ENCODE measurements around the gene SPRYD4. TPM values are rescaled to one million over a fixed set of nuclear protein-coding genes. Genes with fewer than 3 reads are reported as not detected.

SPRYD4 gene
- polyA plus RNA-seq, 4 donors = 1.4 to 4.7 (median 2.6) TPM

GRCh38 chr12:56520506-56520905 is 52.1 kb downstream of the SPRYD4 start:
- FAIRE-seq (no peak), DNase-seq (no peak)
- Histone ChIP-seq H3K4me3 (ENCODE audit: low read depth in 1 of 3, low read length in 3 of 3) (no peak overlapping the region), H3K27me3 (ENCODE audit: control insufficient read depth in 3 of 3, insufficient read depth in 3 of 3, low read length in 3 of 3) (no peaks in the 10 kb centered on the region), H3K4me1 (ENCODE audit: control insufficient read depth in 3 of 3, insufficient read depth in 2 of 3, low read depth in 1 of 3, low read length in 2 of 3) (peaks cover 0 to 3% (median 0%) of the 10 kb centered on the region in 3 donors), H3K9me3 (ENCODE audit: control insufficient read depth in 2 of 2, insufficient read depth in 1 of 2, low read depth in 1 of 2, low read length in 1 of 2) (no peaks in the 10 kb centered on the region), H3K36me3 (ENCODE audit: control insufficient read depth in 3 of 3, insufficient read depth in 2 of 3, low read depth in 1 of 3, low read length in 3 of 3) (peaks cover 0 to 5% (median 0%) of the 10 kb centered on the region in 3 donors), H3K27ac (ENCODE audit: low read depth in 1 of 3, low read length in 2 of 3) (peak overlapping the region in 2 of 3 donors; percentile 88 to 97)
- WGBS, 3 donors = 55 to 76% (median 67%) methylated on average over 1 of the region's 1 CpG

GRCh38 chr12:56521209-56521589 is 52.8 kb downstream of the SPRYD4 start:
- FAIRE-seq = no peak
- Histone ChIP-seq H3K9me3 (ENCODE audit: control insufficient read depth in 2 of 2, insufficient read depth in 1 of 2, low read depth in 1 of 2, low read length in 1 of 2) (no peaks in the 10 kb centered on the region), H3K4me1 (ENCODE audit: control insufficient read depth in 3 of 3, insufficient read depth in 2 of 3, low read depth in 1 of 3, low read length in 2 of 3) (peaks cover 0 to 3% (median 0%) of the 10 kb centered on the region in 3 donors), H3K27me3 (ENCODE audit: control insufficient read depth in 3 of 3, insufficient read depth in 3 of 3, low read length in 3 of 3) (no peaks in the 10 kb centered on the region), H3K4me3 (ENCODE audit: low read depth in 1 of 3, low read length in 3 of 3) (peak overlapping the region in 2 of 3 donors; percentile 54 to 77), H3K27ac (ENCODE audit: low read depth in 1 of 3, low read length in 2 of 3) (peak overlapping the region; percentile 41 to 97 (median 88)), H3K36me3 (ENCODE audit: control insufficient read depth in 3 of 3, insufficient read depth in 2 of 3, low read depth in 1 of 3, low read length in 3 of 3) (peaks cover 0 to 5% (median 0%) of the 10 kb centered on the region in 3 donors)
- DNase-seq = no peak
- 46 to 48% (median 47%) methylated on average over 7 to 8 of the region's 8 CpGs for WGBS, 3 donors

- H3K27me3 ChIP-seq (ENCODE audit: control insufficient read depth in 3 of 3, insufficient read depth in 3 of 3, low read length in 3 of 3) = no peaks in the 10 kb centered on the region
- peak within 1 kb of the TSS; percentile 45 to 77 (median 54) for H3K4me3 ChIP-seq (ENCODE audit: low read depth in 1 of 3, low read length in 3 of 3)
- H3K9me3 ChIP-seq (ENCODE audit: control insufficient read depth in 2 of 2, insufficient read depth in 1 of 2, low read depth in 1 of 2, low read length in 1 of 2) = no peaks in the 10 kb centered on the region
- H3K4me1 ChIP-seq (ENCODE audit: control insufficient read depth in 3 of 3, insufficient read depth in 2 of 3, low read depth in 1 of 3, low read length in 2 of 3) = peaks cover 0 to 3% (median 0%) of the 10 kb centered on the region in 3 donors
- H3K27ac ChIP-seq (ENCODE audit: low read depth in 1 of 3, low read length in 2 of 3) = peak within 1 kb of the TSS; percentile 54 to 97 (median 92)
- FAIRE-seq = no peak
- DNase-seq = peak; percentile 75 to 87
- 0 to 3% (median 2%) methylated on average over 14 to 15 of the region's 15 CpGs for WGBS, 3 donors
- H3K36me3 ChIP-seq (ENCODE audit: control insufficient read depth in 3 of 3, insufficient read depth in 2 of 3, low read depth in 1 of 3, low read length in 3 of 3) = peaks cover 0 to 5% (median 0%) of the 10 kb centered on the region in 3 donors
Observed at GRCh38 chr12:56521590-56522371, 53.4 kb downstream of the SPRYD4 start, which contains the start of gene RBMS2. Gene RBMS2, plus strand, starts transcription at chr12:56521820. Its CDS starts 204 bp downstream, at chr12:56522024.

GRCh38 chr12:56522411-56523193 is 54.2 kb downstream of the SPRYD4 start:
- FAIRE-seq = no peak

GRCh38 chr12:56528846-56529245 is 60.5 kb downstream of the SPRYD4 start:
- Histone ChIP-seq H3K27me3 (ENCODE audit: control insufficient read depth in 3 of 3, insufficient read depth in 3 of 3, low read length in 3 of 3) (no peaks in the 10 kb centered on the region), H3K27ac (ENCODE audit: low read depth in 1 of 3, low read length in 2 of 3) (no peak overlapping the region), H3K4me1 (ENCODE audit: control insufficient read depth in 3 of 3, insufficient read depth in 2 of 3, low read depth in 1 of 3, low read length in 2 of 3) (peaks cover 0 to 11% (median 3%) of the 10 kb centered on the region in 3 donors), H3K9me3 (ENCODE audit: control insufficient read depth in 2 of 2, insufficient read depth in 1 of 2, low read depth in 1 of 2, low read length in 1 of 2) (no peaks in the 10 kb centered on the region), H3K36me3 (ENCODE audit: control insufficient read depth in 3 of 3, insufficient read depth in 2 of 3, low read depth in 1 of 3, low read length in 3 of 3) (peaks cover 0 to 12% (median 0%) of the 10 kb centered on the region in 3 donors), H3K4me3 (ENCODE audit: low read depth in 1 of 3, low read length in 3 of 3) (no peak overlapping the region)
- FAIRE-seq (no peak), DNase-seq (no peak)
- WGBS, 3 donors = 95 to 96% (median 95%) methylated on average over 1 of the region's 1 CpG

More at GRCh38 chr12:56522411-56523193, 54.2 kb downstream of the SPRYD4 start:
- no peaks in the 10 kb centered on the region for H3K9me3 ChIP-seq (ENCODE audit: control insufficient read depth in 2 of 2, insufficient read depth in 1 of 2, low read depth in 1 of 2, low read length in 1 of 2)
- peak in 1 of 2 donors; percentile 68 for DNase-seq
- WGBS, 3 donors = 12 to 32% (median 26%) methylated on average over 4 of the region's 4 CpGs
- H3K27ac ChIP-seq (ENCODE audit: low read depth in 1 of 3, low read length in 2 of 3) = peak overlapping the region; percentile 54 to 97 (median 92)
- H3K4me3 ChIP-seq (ENCODE audit: low read depth in 1 of 3, low read length in 3 of 3) = peak overlapping the region; percentile 45 to 77 (median 54)
- H3K27me3 ChIP-seq (ENCODE audit: control insufficient read depth in 3 of 3, insufficient read depth in 3 of 3, low read length in 3 of 3) = no peaks in the 10 kb centered on the region
- H3K4me1 ChIP-seq (ENCODE audit: control insufficient read depth in 3 of 3, insufficient read depth in 2 of 3, low read depth in 1 of 3, low read length in 2 of 3) = peaks cover 0 to 5% (median 3%) of the 10 kb centered on the region in 3 donors
- peaks cover 0 to 5% (median 0%) of the 10 kb centered on the region in 3 donors for H3K36me3 ChIP-seq (ENCODE audit: control insufficient read depth in 3 of 3, insufficient read depth in 2 of 3, low read depth in 1 of 3, low read length in 3 of 3)

Other genes with a start within 250 kb of the SPRYD4 start
- gene RNF41, start 246.7 kb upstream of the SPRYD4 start, polyA plus RNA-seq = 10 to 100 TPM; 11.4 to 31.2 (median 18.3) TPM
- gene NABP2, start 244.2 kb upstream of the SPRYD4 start, polyA plus RNA-seq = 10 to 100 TPM; 28.7 to 47.4 (median 34.5) TPM
- 100 to 1,000 TPM; 178 to 689 (median 367) TPM for gene SLC39A5, start 238.5 kb upstream of the SPRYD4 start, polyA plus RNA-seq
- 10 to 100 TPM in 2 of 4 donors, 1 to 10 TPM in 2; 5.1 to 23.9 (median 10.3) TPM for gene ANKRD52, start 210.2 kb upstream of the SPRYD4 start, polyA plus RNA-seq
- 10 to 100 TPM in 2 of 4 donors, 1 to 10 TPM in 2; 5.4 to 10.5 (median 8.0) TPM for gene COQ10A, start 201.6 kb upstream of the SPRYD4 start, polyA plus RNA-seq
- 100 to 1,000 TPM in 3 of 4 donors, 10 to 100 TPM in 1; 94.6 to 138 (median 117) TPM for gene CS, start 168.2 kb upstream of the SPRYD4 start, polyA plus RNA-seq
- 100 to 1,000 TPM in 3 of 4 donors, 10 to 100 TPM in 1; 80.0 to 195 (median 134) TPM for gene CNPY2, start 152.6 kb upstream of the SPRYD4 start, polyA plus RNA-seq
- gene PAN2, start 134.6 kb upstream of the SPRYD4 start, polyA plus RNA-seq = 10 to 100 TPM; 20.8 to 84.2 (median 31.1) TPM
- gene IL23A, start 129.7 kb upstream of the SPRYD4 start, polyA plus RNA-seq = under 1 TPM in 2 of 4 donors, not detected in 2; 0.57 to 0.92 TPM
- gene STAT2, start 108.5 kb upstream of the SPRYD4 start, polyA plus RNA-seq = 100 to 1,000 TPM in 1 of 4 donors, 10 to 100 TPM in 3; 28.9 to 120 (median 42.7) TPM
- gene APOF, start 105.7 kb upstream of the SPRYD4 start, polyA plus RNA-seq = under 1 TPM in 1 of 4 donors, not detected in 3; 0.19 TPM
- gene TIMELESS, start 19.2 kb upstream of the SPRYD4 start, polyA plus RNA-seq = 10 to 100 TPM in 2 of 4 donors, 1 to 10 TPM in 2; 3.2 to 21.6 (median 8.6) TPM
- under 1 TPM in 2 of 4 donors, not detected in 2; 0.06 to 0.07 TPM for gene MIP, start 13.9 kb upstream of the SPRYD4 start, polyA plus RNA-seq
- 1 to 10 TPM in 2 of 4 donors, under 1 TPM in 2; 0.54 to 2.1 (median 0.87) TPM for gene GLS2, start 19.6 kb downstream of the SPRYD4 start, polyA plus RNA-seq
- gene RBMS2, start 53.2 kb downstream of the SPRYD4 start, polyA plus RNA-seq = 10 to 100 TPM in 1 of 4 donors, 1 to 10 TPM in 3; 2.0 to 23.4 (median 5.8) TPM
- 10 to 100 TPM; 19.2 to 71.1 (median 26.0) TPM for gene BAZ2A, start 161.7 kb downstream of the SPRYD4 start, polyA plus RNA-seq
- 1,000 to 10,000 TPM in 2 of 4 donors, 100 to 1,000 TPM in 2; 527 to 1,455 (median 997) TPM for gene ATP5F1B, start 177.4 kb downstream of the SPRYD4 start, polyA plus RNA-seq
- 100 to 1,000 TPM; 130 to 235 (median 180) TPM for gene PTGES3, start 219.7 kb downstream of the SPRYD4 start, polyA plus RNA-seq

Measured in small intestine (tissue), 7 donors.